ENCODE results near the gene EEF2. TPM values are rescaled to one million over a fixed set of nuclear protein-coding genes. Genes with fewer than 3 reads are reported as not detected.

EEF2 gene
- total RNA-seq, 2 donors from 2014 or later: 1,913 to 2,886 TPM

GRCh38 chr19:4028334-4029246 lies 43.3 kb upstream of the EEF2 start:
- peaks cover 51% of the 10 kb centered on the region for H3K36me3 Mint-ChIP-seq (ENCODE audit: low read depth)

DNA sequence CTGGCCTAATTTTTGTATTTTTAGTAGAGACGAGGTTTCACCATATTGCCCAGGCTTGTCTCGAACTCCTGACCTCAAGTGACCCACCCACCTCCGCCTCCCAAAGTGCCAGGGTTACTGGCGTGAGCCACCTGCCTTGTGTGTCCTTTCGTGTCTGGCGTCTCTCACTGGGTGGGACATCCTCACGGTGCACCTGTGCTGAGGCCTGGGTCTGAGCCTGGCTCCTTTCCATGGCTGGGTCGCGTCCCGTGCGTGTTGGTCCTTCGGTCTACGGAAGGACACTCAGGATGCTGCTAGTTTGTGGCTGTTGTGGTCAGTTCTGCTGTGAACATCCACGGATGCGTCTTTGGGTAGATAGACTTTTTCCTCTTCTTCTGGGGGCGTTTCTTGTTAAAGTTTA lies 41.9 kb upstream of the EEF2 start:
- Histone ChIP-seq H3K27me3 (ENCODE audit: control insufficient read depth, insufficient read depth, low read length, poor library complexity, severe bottlenecking) (no peaks in the 10 kb centered on the region), H3K36me3 (ENCODE audit: control insufficient read depth, insufficient read depth, low read length) (peaks cover 22% of the 10 kb centered on the region), H3K4me3 (ENCODE audit: low read length) (no peak overlapping the region), H3K4me1 (ENCODE audit: control insufficient read depth, insufficient read depth, low read length) (no peaks in the 10 kb centered on the region), H3K9me3 (ENCODE audit: control insufficient read depth, low read length) (peaks cover 1% of the 10 kb centered on the region), H3K27ac (ENCODE audit: low read depth, low read length) (no peak overlapping the region), H3K9ac (ENCODE audit: extremely low read depth, low read length, poor library complexity, severe bottlenecking) (no peak overlapping the region)
- Mint-ChIP-seq H3K36me3 (ENCODE audit: low read depth) (peaks cover 55% of the 10 kb centered on the region), H3K27ac (peak overlapping the region; percentile 58), H3K4me1 (no peaks in the 10 kb centered on the region), H3K9me3 (peaks cover under 1% of the 10 kb centered on the region), H3K4me3 (no peak overlapping the region), H3K27me3 (ENCODE audit: insufficient read depth) (no peaks in the 10 kb centered on the region)
- no peak for DNase-seq
- WGBS, 2 experiments (ENCODE audit: insufficient coverage in 1 of 2, insufficient read length in 1 of 2): 94 to 97% methylated on average over 12 to 16 of the region's 16 CpGs
- TF ChIP-seq CTCF (conservative IDR thresholded peaks at IDR 0.05): no peak

More at GRCh38 chr19:4028334-4029246, 43.3 kb upstream of the EEF2 start:
- H3K27ac Mint-ChIP-seq: no peak overlapping the region
- Histone ChIP-seq H3K9ac (ENCODE audit: extremely low read depth, low read length, poor library complexity, severe bottlenecking) (no peak overlapping the region), H3K9me3 (ENCODE audit: control insufficient read depth, low read length) (no peaks in the 10 kb centered on the region), H3K36me3 (ENCODE audit: control insufficient read depth, insufficient read depth, low read length) (peaks cover 18% of the 10 kb centered on the region), H3K27me3 (ENCODE audit: control insufficient read depth, insufficient read depth, low read length, poor library complexity, severe bottlenecking) (no peaks in the 10 kb centered on the region), H3K4me3 (ENCODE audit: low read length) (no peak overlapping the region), H3K27ac (ENCODE audit: low read depth, low read length) (no peak overlapping the region), H3K4me1 (ENCODE audit: control insufficient read depth, insufficient read depth, low read length) (no peaks in the 10 kb centered on the region)
- TF ChIP-seq CTCF (conservative IDR thresholded peaks at IDR 0.05): no peak
- no peaks in the 10 kb centered on the region for H3K9me3 Mint-ChIP-seq
- no peak for DNase-seq
- H3K4me1 Mint-ChIP-seq: no peaks in the 10 kb centered on the region
- WGBS, 2 experiments (ENCODE audit: insufficient coverage in 1 of 2, insufficient read length in 1 of 2): 97 to 98% methylated on average over 8 to 48 of the region's 48 CpGs
- H3K27me3 Mint-ChIP-seq (ENCODE audit: insufficient read depth): no peaks in the 10 kb centered on the region
- H3K4me3 Mint-ChIP-seq: no peak overlapping the region

DNA sequence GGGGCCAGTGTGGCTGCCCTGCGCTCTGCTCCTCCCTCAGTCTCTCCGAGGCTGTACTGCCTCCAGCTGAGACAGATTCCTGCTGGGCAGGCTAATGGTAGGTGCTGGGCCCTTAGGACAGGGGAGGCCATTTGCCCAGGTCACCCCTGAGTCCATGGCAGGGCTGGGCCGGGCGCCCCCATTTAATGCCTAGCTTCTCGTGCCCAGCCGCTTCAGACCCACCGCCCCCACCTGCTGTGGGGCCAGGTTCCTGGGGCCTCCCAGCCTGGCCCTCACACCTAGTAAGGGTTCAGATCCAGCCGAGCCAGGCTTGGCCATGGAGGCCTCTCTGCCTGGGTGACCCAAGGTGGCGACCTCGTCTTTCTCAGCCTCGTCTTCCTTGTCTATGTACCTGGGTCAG lies 40.1 kb upstream of the EEF2 start:
- Histone ChIP-seq H3K9me3 (ENCODE audit: control insufficient read depth, low read length) (peaks cover 6% of the 10 kb centered on the region), H3K4me3 (ENCODE audit: low read length) (no peak overlapping the region), H3K27me3 (ENCODE audit: control insufficient read depth, insufficient read depth, low read length, poor library complexity, severe bottlenecking) (no peaks in the 10 kb centered on the region), H3K4me1 (ENCODE audit: control insufficient read depth, insufficient read depth, low read length) (no peaks in the 10 kb centered on the region), H3K9ac (ENCODE audit: extremely low read depth, low read length, poor library complexity, severe bottlenecking) (no peak overlapping the region), H3K36me3 (ENCODE audit: control insufficient read depth, insufficient read depth, low read length) (peaks cover 40% of the 10 kb centered on the region), H3K27ac (ENCODE audit: low read depth, low read length) (no peak overlapping the region)
- Mint-ChIP-seq H3K4me3 (no peak overlapping the region), H3K27ac (no peak overlapping the region), H3K9me3 (peaks cover 3% of the 10 kb centered on the region), H3K36me3 (ENCODE audit: low read depth) (peaks cover 68% of the 10 kb centered on the region), H3K27me3 (ENCODE audit: insufficient read depth) (no peaks in the 10 kb centered on the region), H3K4me1 (no peaks in the 10 kb centered on the region)
- DNase-seq: no peak
- 74 to 100% methylated on average over 5 to 11 of the region's 11 CpGs for WGBS, 2 experiments (ENCODE audit: insufficient coverage in 1 of 2, insufficient read length in 1 of 2)
- no peak for TF ChIP-seq CTCF (conservative IDR thresholded peaks at IDR 0.05)

Data from endodermal cell (in vitro differentiated cells).